AG04450 (cell line): ENCODE measurements around the gene FAM169A. TPM values are rescaled to one million over a fixed set of nuclear protein-coding genes. Genes with fewer than 3 reads are reported as not detected.
A peak's percentile ranks its signal among the peaks of the same experiment; 100 is the strongest.

Experiments
- CTCF ChIA-PET: fragments of 300-600, 350-600 bp; formaldehyde crosslinking; extraction: SDS; loops from one replicate; lab custom pipeline; 2022; ENCODE audit warnings: antibody characterized with exemption, inconsistent platforms; lab: Charles Lee
- POLR2A ChIA-PET: fragments of 350-600 bp; formaldehyde crosslinking; extraction: SDS; loops from one replicate; lab custom pipeline; 2021; ENCODE audit warnings: antibody characterized with exemption, inconsistent platforms; lab: Yijun Ruan, JAX
- DNase-seq: peaks from one replicate; pipeline ENCODE4 v3.0.0-alpha.2; 2011; ENCODE audit warnings: low read depth, low spot score
- H3K27ac ChIP-seq: one replicate; pipeline ENCODE4 v1.5.1; 2012; ENCODE audit warnings: low read depth, low read length, control low read depth
- H3K27me3 ChIP-seq: one replicate; pipeline ENCODE4 v1.6.0; 2012; ENCODE audit warnings: low read length; ENCODE audit not compliant: control insufficient read depth, insufficient read depth
- H3K4me3 ChIP-seq: 2 replicates; pipeline ENCODE4 v1.5.1; 2011; ENCODE audit warnings: mild to moderate bottlenecking, low read depth, low read length, control low read depth
- H3K9me3 ChIP-seq: 2 replicates; pipeline ENCODE4 v1.5.1; 2012; ENCODE audit warnings: low read length; ENCODE audit not compliant: control insufficient read depth, insufficient read depth
- polyA plus RNA-seq: library from polyadenylated mRNA; depleted of rRNA; stranded (reverse); fragments of >200 nt; gene quantifications from 2 replicates; pipeline ENCODE4 v1.2.3, GENCODE V29; 2011
- TF ChIP-seq, protein P1 (sequence below): IDR thresholded peaks from 2 replicates; pipeline ENCODE4 v1.5.1; 2011; ENCODE audit warnings: low read depth, low read length, control low read depth, inconsistent platforms

Gene FAM169A
- polyA plus RNA-seq, 1 experiment, result 0.05 TPM

DNA sequence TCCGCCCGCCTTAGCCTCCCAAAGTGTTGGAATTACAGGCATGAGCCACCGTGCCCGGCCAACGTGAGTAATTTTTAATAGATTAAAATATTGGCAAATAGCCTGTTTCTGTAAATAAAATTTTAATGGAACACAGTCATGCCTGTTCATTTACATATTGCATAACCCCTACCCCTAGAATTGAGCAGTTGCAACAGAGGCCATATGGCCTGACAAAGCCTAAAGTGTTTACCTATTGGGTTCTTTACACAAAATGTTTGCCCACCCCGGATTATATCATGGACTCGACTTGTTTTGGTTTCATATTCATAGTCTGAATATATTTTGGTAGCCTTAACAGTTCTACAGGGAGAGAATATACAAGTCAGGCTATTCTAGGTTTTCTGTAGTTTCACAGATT is 93.8 kb downstream of the FAM169A start:
- Histone ChIP-seq H3K9me3 (no peaks in the 10 kb centered on the region), H3K27me3 (no peaks in the 10 kb centered on the region), H3K27ac (no peak overlapping the region), H3K4me3 (no peak overlapping the region)
- TF ChIP-seq, protein P1, sequence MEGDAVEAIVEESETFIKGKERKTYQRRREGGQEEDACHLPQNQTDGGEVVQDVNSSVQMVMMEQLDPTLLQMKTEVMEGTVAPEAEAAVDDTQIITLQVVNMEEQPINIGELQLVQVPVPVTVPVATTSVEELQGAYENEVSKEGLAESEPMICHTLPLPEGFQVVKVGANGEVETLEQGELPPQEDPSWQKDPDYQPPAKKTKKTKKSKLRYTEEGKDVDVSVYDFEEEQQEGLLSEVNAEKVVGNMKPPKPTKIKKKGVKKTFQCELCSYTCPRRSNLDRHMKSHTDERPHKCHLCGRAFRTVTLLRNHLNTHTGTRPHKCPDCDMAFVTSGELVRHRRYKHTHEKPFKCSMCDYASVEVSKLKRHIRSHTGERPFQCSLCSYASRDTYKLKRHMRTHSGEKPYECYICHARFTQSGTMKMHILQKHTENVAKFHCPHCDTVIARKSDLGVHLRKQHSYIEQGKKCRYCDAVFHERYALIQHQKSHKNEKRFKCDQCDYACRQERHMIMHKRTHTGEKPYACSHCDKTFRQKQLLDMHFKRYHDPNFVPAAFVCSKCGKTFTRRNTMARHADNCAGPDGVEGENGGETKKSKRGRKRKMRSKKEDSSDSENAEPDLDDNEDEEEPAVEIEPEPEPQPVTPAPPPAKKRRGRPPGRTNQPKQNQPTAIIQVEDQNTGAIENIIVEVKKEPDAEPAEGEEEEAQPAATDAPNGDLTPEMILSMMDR, result no peak
- ChIA-PET CTCF (no interaction called here), POLR2A (no interaction called here)
- no peak for DNase-seq

DNA sequence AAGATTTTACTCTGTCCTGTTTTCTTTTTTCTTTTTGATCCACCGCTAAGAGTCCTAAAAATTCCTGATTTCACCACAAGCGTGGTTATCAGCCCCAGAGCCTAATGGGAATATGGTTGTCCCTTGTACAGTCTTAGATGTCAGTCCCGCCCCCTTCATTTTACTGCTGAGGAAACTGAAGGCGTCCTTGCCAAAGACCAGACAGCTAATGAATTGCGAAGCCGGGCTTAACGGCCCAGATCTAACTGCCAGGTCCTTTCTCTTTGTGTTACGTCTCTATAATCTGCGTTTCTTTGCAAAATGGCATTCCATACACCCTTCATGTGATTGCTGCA is 98.6 kb downstream of the FAM169A start:
- Histone ChIP-seq H3K27ac (peak overlapping the region; percentile 67), H3K27me3 (no peaks in the 10 kb centered on the region), H3K9me3 (peaks cover 2% of the 10 kb centered on the region; the same call in 1 of the 2 replicates), H3K4me3 (peak overlapping the region; percentile 99)
- POLR2A ChIA-PET, result interaction anchor here (1.0 kb wide), 1 partner anchor 82 kb away, joined by 4 read pairs; the partner anchor contains the start of gene HEXB
- CTCF ChIA-PET, result interaction anchor here (1.3 to 1.5 kb wide), 2 partner anchors 97 to 149 kb away, joined by 3 to 4 read pairs; no protein-coding TSS in a partner anchor
- TF ChIP-seq, protein P1, result no peak
- DNase-seq, result no peak

- CTCF ChIA-PET, result interaction anchor here (0.6 to 1.5 kb wide), 10 partner anchors 16 to 470 kb away, joined by 3 to 9 read pairs (median 4); partner anchors contain the start of gene ANKRD31
Observed at GRCh38 chr5:74766849-74767578, 99.2 kb downstream of the FAM169A start, which contains the start of the genes GFM2 and NSA2. Gene GFM2, minus strand, starts transcription at chr5:74767117. Its CDS starts 3,375 bp downstream, at chr5:74763742. Gene NSA2, plus strand, starts transcription at chr5:74767249. Its CDS starts 112 bp downstream, at chr5:74767361.

GRCh38 chr5:74766418-74766848 is 99.8 kb downstream of the FAM169A start:
- ChIA-PET POLR2A (interaction anchor here (0.7 to 1.0 kb wide), 3 partner anchors 10 to 570 kb away, joined by 3 to 4 read pairs (median 4); partner anchors contain the start of genes HEXB and HMGCR), CTCF (interaction anchor here (0.6 to 1.5 kb wide), 11 partner anchors 12 to 470 kb away, joined by 3 to 9 read pairs (median 4); partner anchors contain the start of gene ANKRD31)
- Histone ChIP-seq H3K4me3 (peak overlapping the region; percentile 99), H3K27ac (no peak overlapping the region), H3K9me3 (peaks cover 2% of the 10 kb centered on the region; the same call in 1 of the 2 replicates), H3K27me3 (no peaks in the 10 kb centered on the region)
- TF ChIP-seq, protein P1, result peak; percentile 48
- DNase-seq, result no peak

More at GRCh38 chr5:74766849-74767578, 99.2 kb downstream of the FAM169A start, which contains the start of the genes GFM2 and NSA2:
- peak; percentile 81 for DNase-seq
- POLR2A ChIA-PET, result interaction anchor here (0.7 to 1.0 kb wide), 3 partner anchors 9 to 570 kb away, joined by 3 to 4 read pairs (median 4); partner anchors contain the start of genes HEXB and HMGCR
- Histone ChIP-seq H3K4me3 (peak within 1 kb of the TSS; percentile 99), H3K27ac (peak within 1 kb of the TSS; percentile 67), H3K9me3 (peaks cover 2% of the 10 kb centered on the region; the same call in 1 of the 2 replicates), H3K27me3 (no peaks in the 10 kb centered on the region)
- TF ChIP-seq, protein P1, result no peak
